ENCODE data around the gene SP110.

DNA sequence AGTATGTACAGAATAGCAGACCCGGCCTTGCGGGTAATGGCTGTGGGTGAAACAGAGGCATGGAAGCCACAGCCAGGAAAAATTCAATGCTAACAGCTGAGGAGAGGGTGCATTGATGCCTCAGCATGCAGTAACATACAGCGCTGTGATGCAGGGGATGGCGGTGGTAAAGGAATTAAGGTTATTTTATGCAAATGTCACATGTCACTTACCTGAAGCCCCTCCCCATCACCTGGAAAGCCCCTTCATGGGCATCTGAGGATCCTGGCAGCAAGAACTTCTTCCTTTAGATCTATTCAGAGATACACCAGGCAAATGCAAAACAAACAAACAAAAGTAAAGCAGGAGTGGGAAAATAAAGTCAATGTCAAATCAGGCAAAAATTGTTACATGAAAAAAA is 1.7 kb upstream of the SP110 start:
- TF ChIP-seq, protein P1, sequence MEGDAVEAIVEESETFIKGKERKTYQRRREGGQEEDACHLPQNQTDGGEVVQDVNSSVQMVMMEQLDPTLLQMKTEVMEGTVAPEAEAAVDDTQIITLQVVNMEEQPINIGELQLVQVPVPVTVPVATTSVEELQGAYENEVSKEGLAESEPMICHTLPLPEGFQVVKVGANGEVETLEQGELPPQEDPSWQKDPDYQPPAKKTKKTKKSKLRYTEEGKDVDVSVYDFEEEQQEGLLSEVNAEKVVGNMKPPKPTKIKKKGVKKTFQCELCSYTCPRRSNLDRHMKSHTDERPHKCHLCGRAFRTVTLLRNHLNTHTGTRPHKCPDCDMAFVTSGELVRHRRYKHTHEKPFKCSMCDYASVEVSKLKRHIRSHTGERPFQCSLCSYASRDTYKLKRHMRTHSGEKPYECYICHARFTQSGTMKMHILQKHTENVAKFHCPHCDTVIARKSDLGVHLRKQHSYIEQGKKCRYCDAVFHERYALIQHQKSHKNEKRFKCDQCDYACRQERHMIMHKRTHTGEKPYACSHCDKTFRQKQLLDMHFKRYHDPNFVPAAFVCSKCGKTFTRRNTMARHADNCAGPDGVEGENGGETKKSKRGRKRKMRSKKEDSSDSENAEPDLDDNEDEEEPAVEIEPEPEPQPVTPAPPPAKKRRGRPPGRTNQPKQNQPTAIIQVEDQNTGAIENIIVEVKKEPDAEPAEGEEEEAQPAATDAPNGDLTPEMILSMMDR (IDR thresholded peaks at IDR 0.05): no peak
- TF ChIP-seq POLR2AphosphoS5 (IDR thresholded peaks at IDR 0.05) (no peak), POLR2A (IDR thresholded peaks at IDR 0.05) (no peak), EP300 (IDR thresholded peaks at IDR 0.05) (no peak)

Data from upper lobe of left lung (tissue), 4 donors.